Skeletal muscle cell (primary cell): ENCODE measurements around the gene HSFY2.
"Not testable (repeated sequence)": the region's sequence is repeated elsewhere in the genome, so short reads cannot be mapped to it uniquely, and the experiment has no call there.

Experiments
- DNase-seq: peaks from one replicate; pipeline ENCODE4 v3.0.0-alpha.2; 2010; ENCODE audit warnings: low read depth
- H3K4me3 ChIP-seq: 2 replicates; pipeline ENCODE4 v1.5.1; 2011; ENCODE audit warnings: low read depth, mild to moderate bottlenecking, control low read depth, low read length, moderate library complexity

The HSFY2 gene, protein sequence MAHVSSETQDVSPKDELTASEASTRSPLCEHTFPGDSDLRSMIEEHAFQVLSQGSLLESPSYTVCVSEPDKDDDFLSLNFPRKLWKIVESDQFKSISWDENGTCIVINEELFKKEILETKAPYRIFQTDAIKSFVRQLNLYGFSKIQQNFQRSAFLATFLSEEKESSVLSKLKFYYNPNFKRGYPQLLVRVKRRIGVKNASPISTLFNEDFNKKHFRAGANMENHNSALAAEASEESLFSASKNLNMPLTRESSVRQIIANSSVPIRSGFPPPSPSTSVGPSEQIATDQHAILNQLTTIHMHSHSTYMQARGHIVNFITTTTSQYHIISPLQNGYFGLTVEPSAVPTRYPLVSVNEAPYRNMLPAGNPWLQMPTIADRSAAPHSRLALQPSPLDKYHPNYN

DNA sequence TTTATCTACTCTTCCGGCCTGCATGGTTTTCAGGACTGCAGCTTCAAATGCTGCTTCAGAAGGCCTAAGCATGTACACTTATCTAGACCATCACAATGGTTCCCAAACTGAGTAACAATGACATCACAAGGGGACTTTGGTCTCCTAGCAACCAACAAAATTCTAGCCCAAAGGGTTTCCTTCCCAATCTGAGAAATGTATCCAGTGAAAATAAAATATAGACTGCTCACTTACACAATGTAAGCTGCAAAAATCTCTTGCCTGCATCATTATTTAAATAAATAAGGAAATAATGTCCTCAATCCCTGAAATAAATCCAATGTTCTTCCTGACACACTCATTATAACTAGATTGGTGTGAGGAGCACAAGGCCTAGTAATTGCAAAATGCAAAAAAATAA is at the start of gene HSFY2:
Gene HSFY2 (minus strand): TSS at position 101 of the 400 bp plus-strand sequence. CDS start 117 bp downstream, outside the sequence.
- not testable (repeated sequence) for H3K4me3 ChIP-seq, DNase-seq

DNA sequence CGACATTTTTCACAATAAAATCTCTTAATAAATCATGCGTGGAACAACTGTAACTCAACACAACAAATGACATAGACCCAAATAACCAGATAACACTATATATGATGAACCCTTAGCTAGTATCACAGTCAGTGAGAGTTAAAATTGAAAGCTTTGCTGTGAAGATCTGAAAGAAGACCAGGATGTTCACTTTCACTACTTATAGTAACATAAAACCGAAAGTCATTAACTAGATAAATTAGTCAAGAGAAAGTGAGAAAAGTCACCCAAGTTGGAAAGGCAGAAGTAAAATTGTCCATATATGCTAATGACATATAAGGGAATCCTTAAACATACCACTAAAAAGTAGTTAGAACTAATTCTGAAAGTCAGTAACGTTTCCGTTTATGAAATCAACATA is 42.2 kb upstream of the HSFY2 start:
- not testable (repeated sequence) for H3K4me3 ChIP-seq, DNase-seq

DNA sequence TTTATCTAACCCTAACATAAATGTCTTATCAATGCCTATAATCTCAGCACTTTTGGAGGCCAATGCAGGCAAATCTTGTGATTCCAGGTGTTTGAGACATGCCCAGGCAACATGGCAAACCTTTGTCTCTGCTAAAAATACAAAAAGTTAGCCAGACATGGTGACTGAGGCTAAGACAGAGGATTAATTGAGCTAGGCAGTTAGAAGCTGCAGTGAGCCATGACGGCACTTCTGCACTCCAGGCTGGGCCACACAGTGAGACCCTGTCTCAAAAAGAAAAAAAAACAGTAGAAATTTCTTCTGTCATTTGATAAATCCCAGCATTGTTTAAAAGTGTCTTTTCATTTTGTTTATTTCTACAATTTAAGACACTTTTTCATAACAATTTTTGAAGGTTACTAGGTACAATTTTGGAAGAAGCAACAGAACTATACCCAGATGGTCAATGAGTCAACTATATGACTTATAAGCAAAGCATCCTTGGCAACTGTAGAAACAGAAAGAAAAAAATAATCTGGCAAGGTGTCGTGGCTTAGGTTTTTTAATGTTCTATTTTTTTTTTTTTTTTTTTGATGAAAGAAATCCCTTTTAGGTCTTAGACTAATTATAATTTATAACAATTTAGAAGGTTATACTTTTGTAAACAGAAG is 15.3 kb upstream of the HSFY2 start:
- DNase-seq, H3K4me3 ChIP-seq: not testable (repeated sequence)

DNA sequence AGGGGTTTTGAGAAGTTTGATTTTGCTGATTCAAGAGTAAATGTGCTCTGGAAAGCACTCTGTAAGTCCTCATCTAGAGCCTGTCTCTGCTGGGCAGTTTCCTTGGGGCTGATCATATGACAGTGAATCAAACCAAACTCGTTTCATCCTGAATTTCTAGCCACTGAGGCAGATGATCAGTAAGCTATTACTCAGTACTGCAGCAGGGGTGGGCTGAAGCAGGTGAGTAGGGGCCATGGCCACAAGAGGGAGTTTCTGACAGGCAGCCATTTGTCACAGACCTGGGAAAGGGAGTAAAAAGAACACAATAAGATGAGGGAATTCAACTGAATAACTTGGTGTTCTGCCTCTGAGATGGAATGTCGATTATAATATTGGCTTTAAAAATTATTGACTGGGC is 19.5 kb downstream of the HSFY2 start:
- not testable (repeated sequence) for DNase-seq, H3K4me3 ChIP-seq

DNA sequence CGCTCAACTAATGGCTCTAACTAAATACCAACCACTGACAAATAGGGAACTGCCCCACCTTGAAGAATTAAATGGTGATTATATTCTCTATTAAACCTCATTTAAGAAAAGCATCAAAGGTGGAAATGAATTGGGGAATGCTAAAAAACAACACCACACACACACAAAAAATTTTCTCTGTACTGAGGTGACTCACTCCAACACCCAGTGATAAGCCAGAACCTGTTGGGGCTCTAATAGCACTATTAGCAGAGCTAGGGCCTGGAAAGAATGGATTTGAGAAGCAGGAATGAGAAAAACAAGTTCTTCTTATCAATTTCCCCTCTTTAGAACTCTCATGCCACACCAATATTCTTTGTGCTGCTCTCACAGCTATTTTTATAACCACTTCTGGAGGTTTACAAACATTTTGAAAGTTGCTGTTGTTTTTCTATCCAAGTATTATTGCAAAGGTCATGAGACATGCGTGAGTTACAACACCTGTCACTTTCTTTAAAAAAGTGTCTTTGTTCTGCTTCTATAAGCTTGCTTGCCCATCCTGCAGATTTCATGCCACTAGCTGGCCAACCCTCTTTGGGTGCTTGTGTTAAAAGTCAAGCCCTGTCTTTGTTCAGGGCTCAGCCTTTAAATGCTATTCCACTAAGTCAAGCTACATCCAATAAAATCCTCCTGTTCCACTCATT is 20.3 kb downstream of the HSFY2 start:
- H3K4me3 ChIP-seq, DNase-seq: not testable (repeated sequence)

DNA sequence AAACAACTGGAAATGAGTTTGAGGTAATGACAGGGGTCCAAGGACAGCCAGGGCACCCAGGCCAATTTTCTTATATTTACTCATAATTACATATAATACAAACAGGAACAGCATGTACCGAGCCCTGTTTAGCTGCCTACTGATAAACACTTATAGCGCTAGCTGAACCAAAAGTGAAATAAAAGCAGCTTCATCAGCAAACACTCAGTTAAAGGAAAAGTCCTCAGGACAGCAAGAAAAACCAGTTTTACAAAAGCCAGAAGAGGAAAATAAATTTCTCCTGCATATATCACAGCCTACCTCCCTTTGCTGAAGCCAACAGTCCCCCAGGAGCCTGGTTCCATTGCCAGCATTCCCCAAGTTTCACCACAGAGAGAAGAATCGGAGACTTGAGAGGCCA is 49.8 kb downstream of the HSFY2 start:
- not testable (repeated sequence) for DNase-seq

More for the DNA sequence above, 49.8 kb downstream of the HSFY2 start:
- not testable (repeated sequence) for H3K4me3 ChIP-seq
